Skeletal muscle satellite cell (primary cell): ENCODE data around the gene TCP10L.
"Not testable (repeated sequence)": the region's sequence is repeated elsewhere in the genome, so short reads cannot be mapped to it uniquely, and the experiment has no call there.

ENCODE experiments used
- H3K27me3 ChIP-seq: 2 replicates; pipeline ENCODE4 v1.7.0; 2013; ENCODE audit warnings: low read length; ENCODE audit not compliant: control insufficient read depth, insufficient read depth
- H3K36me3 ChIP-seq: 2 replicates; pipeline ENCODE4 v1.7.0; 2013; ENCODE audit warnings: mild to moderate bottlenecking, control low read depth, low read length; ENCODE audit not compliant: insufficient read depth
- H3K4me1 ChIP-seq: 2 replicates; pipeline ENCODE4 v1.7.0; 2013; ENCODE audit warnings: low read length; ENCODE audit not compliant: control insufficient read depth, insufficient read depth
- H3K4me2 ChIP-seq: 2 replicates; pipeline ENCODE4 v1.7.0; 2013; ENCODE audit warnings: mild to moderate bottlenecking, low read length
- H3K4me3 ChIP-seq: 2 replicates; pipeline ENCODE4 v1.7.0; 2013; ENCODE audit warnings: low read length
- H3K9ac ChIP-seq: 2 replicates; pipeline ENCODE4 v1.7.0; 2013; ENCODE audit warnings: mild to moderate bottlenecking, low read depth, low read length, moderate library complexity
- H3K9me3 ChIP-seq: replicated peaks from 2 replicates; pipeline ENCODE4 v1.7.0; 2013; ENCODE audit warnings: mild to moderate bottlenecking, control low read depth, low read length

Gene TCP10L

GRCh38 chr21:32567626-32568025 lies 17.7 kb downstream of the TCP10L start:
- Histone ChIP-seq H3K9ac (no peak overlapping the region), H3K4me3 (no peak overlapping the region), H3K4me2 (no peak overlapping the region), H3K4me1 (peaks cover 4% of the 10 kb centered on the region), H3K36me3 (no peaks in the 10 kb centered on the region), H3K9me3 (no peaks in the 10 kb centered on the region), H3K27me3 (peaks cover 2% of the 10 kb centered on the region)

- no peaks in the 10 kb centered on the region for H3K9me3 ChIP-seq
- H3K27me3 ChIP-seq: no peaks in the 10 kb centered on the region
- no peak overlapping the region for H3K4me2 ChIP-seq
- H3K4me1 ChIP-seq: peaks cover 4% of the 10 kb centered on the region
- H3K36me3 ChIP-seq: no peaks in the 10 kb centered on the region
- no peak overlapping the region for H3K9ac ChIP-seq
- no peak overlapping the region for H3K4me3 ChIP-seq
Measured at GRCh38 chr21:32566741-32567389, 18.5 kb downstream of the TCP10L start.

- H3K4me3 ChIP-seq: no peak overlapping the region
- H3K36me3 ChIP-seq: no peaks in the 10 kb centered on the region
- peaks cover 4% of the 10 kb centered on the region for H3K4me1 ChIP-seq
- no peak overlapping the region for H3K4me2 ChIP-seq
- H3K9me3 ChIP-seq: no peaks in the 10 kb centered on the region
- H3K27me3 ChIP-seq: no peaks in the 10 kb centered on the region
- H3K9ac ChIP-seq: no peak overlapping the region
Measured at GRCh38 chr21:32565856-32566465, 19.4 kb downstream of the TCP10L start.

- no peak overlapping the region for H3K4me3 ChIP-seq
- H3K4me2 ChIP-seq: no peak overlapping the region
- H3K9ac ChIP-seq: no peak overlapping the region
Measured at GRCh38 chr21:32562915-32563314, 22.4 kb downstream of the TCP10L start.

GRCh38 chr21:32562426-32562825 lies 22.9 kb downstream of the TCP10L start:
- H3K4me3 ChIP-seq: no peak overlapping the region
- no peaks in the 10 kb centered on the region for H3K27me3 ChIP-seq
- no peaks in the 10 kb centered on the region for H3K36me3 ChIP-seq
- no peak overlapping the region for H3K4me2 ChIP-seq
- H3K9me3 ChIP-seq: no peaks in the 10 kb centered on the region
- H3K9ac ChIP-seq: no peak overlapping the region
- H3K4me1 ChIP-seq: no peaks in the 10 kb centered on the region

More at GRCh38 chr21:32562915-32563314, 22.4 kb downstream of the TCP10L start:
- Histone ChIP-seq H3K9me3 (no peaks in the 10 kb centered on the region), H3K36me3 (no peaks in the 10 kb centered on the region), H3K4me1 (no peaks in the 10 kb centered on the region), H3K27me3 (no peaks in the 10 kb centered on the region)

GRCh38 chr21:32561476-32561875 lies 23.8 kb downstream of the TCP10L start:
- H3K27me3 ChIP-seq, H3K4me3 ChIP-seq, H3K9ac ChIP-seq, H3K9me3 ChIP-seq, H3K4me1 ChIP-seq, H3K36me3 ChIP-seq, H3K4me2 ChIP-seq: not testable (repeated sequence)

GRCh38 chr21:32560896-32561295 lies 24.4 kb downstream of the TCP10L start:
- Histone ChIP-seq H3K9ac (no peak overlapping the region), H3K36me3 (no peaks in the 10 kb centered on the region), H3K4me3 (no peak overlapping the region), H3K4me1 (no peaks in the 10 kb centered on the region), H3K4me2 (no peak overlapping the region), H3K27me3 (no peaks in the 10 kb centered on the region), H3K9me3 (no peaks in the 10 kb centered on the region)

- Histone ChIP-seq H3K4me1 (no peaks in the 10 kb centered on the region), H3K9ac (no peak overlapping the region), H3K4me3 (no peak overlapping the region), H3K4me2 (no peak overlapping the region), H3K36me3 (no peaks in the 10 kb centered on the region), H3K27me3 (no peaks in the 10 kb centered on the region), H3K9me3 (no peaks in the 10 kb centered on the region)
Measured at GRCh38 chr21:32559006-32559610, 26.2 kb downstream of the TCP10L start.

- H3K9ac ChIP-seq: no peak overlapping the region
- no peaks in the 10 kb centered on the region for H3K9me3 ChIP-seq
- H3K27me3 ChIP-seq: no peaks in the 10 kb centered on the region
- H3K4me2 ChIP-seq: no peak overlapping the region
- no peak overlapping the region for H3K4me3 ChIP-seq
- H3K36me3 ChIP-seq: no peaks in the 10 kb centered on the region
- no peaks in the 10 kb centered on the region for H3K4me1 ChIP-seq
Measured at GRCh38 chr21:32558106-32558505, 27.2 kb downstream of the TCP10L start.

- H3K4me1 ChIP-seq: peaks cover 4% of the 10 kb centered on the region
- H3K27me3 ChIP-seq: peaks cover 4% of the 10 kb centered on the region
- H3K4me3 ChIP-seq: no peak overlapping the region
- no peak overlapping the region for H3K4me2 ChIP-seq
- no peak overlapping the region for H3K9ac ChIP-seq
- no peaks in the 10 kb centered on the region for H3K36me3 ChIP-seq
- H3K9me3 ChIP-seq: no peaks in the 10 kb centered on the region
Measured at GRCh38 chr21:32554832-32555638, 30.3 kb downstream of the TCP10L start.

GRCh38 chr21:32549886-32550285 lies 35.4 kb downstream of the TCP10L start:
- Histone ChIP-seq H3K4me3 (no peak overlapping the region), H3K36me3 (no peaks in the 10 kb centered on the region), H3K9ac (no peak overlapping the region)

More at GRCh38 chr21:32549886-32550285, 35.4 kb downstream of the TCP10L start:
- Histone ChIP-seq H3K4me1 (peaks cover 4% of the 10 kb centered on the region), H3K9me3 (no peaks in the 10 kb centered on the region), H3K4me2 (no peak overlapping the region), H3K27me3 (peaks cover 7% of the 10 kb centered on the region)
